Skin epidermis (tissue), 12 donors: ENCODE data around the gene TRMT13.
"Not testable (repeated sequence)": the region's sequence is repeated elsewhere in the genome, so short reads cannot be mapped to it uniquely, and the experiment has no call there.

ENCODE experiments used
- H3K27ac ChIP-seq, 21 experiments: fragments of 200-600 bp; sonication (generic) in 11 of 21; one replicate each; pipeline ENCODE4 v1.5.0; 2020; ENCODE audit warnings: mild to moderate bottlenecking in 3 of 21, inconsistent platforms in 2 of 21, moderate library complexity in 2 of 21
- H3K4me3 ChIP-seq, 7 experiments: fragments of 200-600 bp; sonication (generic) in 2 of 7; one replicate each; pipeline ENCODE4 v1.5.0; 2020; ENCODE audit warnings: inconsistent platforms in 2 of 7, mild to moderate bottlenecking in 2 of 7, moderate library complexity in 1 of 7

TRMT13 gene

GRCh38 chr1:100152271-100152670 lies 19.3 kb downstream of the TRMT13 start:
- no peak overlapping the region for H3K27ac ChIP-seq

GRCh38 chr1:100162881-100163280 lies 29.9 kb downstream of the TRMT13 start:
- H3K27ac ChIP-seq = no peak overlapping the region
- no peak overlapping the region for H3K4me3 ChIP-seq

More at GRCh38 chr1:100152271-100152670, 19.3 kb downstream of the TRMT13 start:
- H3K4me3 ChIP-seq = no peak overlapping the region

- Histone ChIP-seq H3K27ac (no peak overlapping the region), H3K4me3 (no peak overlapping the region)
Measured at GRCh38 chr1:100164216-100164615, 31.3 kb downstream of the TRMT13 start.

- no peak overlapping the region for H3K27ac ChIP-seq
- no peak overlapping the region for H3K4me3 ChIP-seq
Measured at GRCh38 chr1:100164702-100165101, 31.7 kb downstream of the TRMT13 start.

GRCh38 chr1:100168051-100168450 lies 35.1 kb downstream of the TRMT13 start:
- Histone ChIP-seq H3K27ac (no peak overlapping the region), H3K4me3 (no peak overlapping the region)

- no peak overlapping the region for H3K27ac ChIP-seq
- no peak overlapping the region for H3K4me3 ChIP-seq
Measured at GRCh38 chr1:100177295-100178041, 44.5 kb downstream of the TRMT13 start.

- H3K27ac ChIP-seq = no peak within 1 kb of the TSS
- H3K4me3 ChIP-seq = no peak within 1 kb of the TSS
Measured at GRCh38 chr1:100178091-100178490, 45.1 kb downstream of the TRMT13 start, which contains the start of gene LRRC39. LRRC39 (minus strand) TSS chr1:100178256; CDS start chr1:100168516, 9,740 bp downstream.

- H3K4me3 ChIP-seq = no peak overlapping the region
- no peak overlapping the region for H3K27ac ChIP-seq
Measured at GRCh38 chr1:100183370-100183769, 50.4 kb downstream of the TRMT13 start.

- no peak overlapping the region for H3K4me3 ChIP-seq
- no peak overlapping the region for H3K27ac ChIP-seq
Measured at GRCh38 chr1:100184536-100184935, 51.6 kb downstream of the TRMT13 start.

- Histone ChIP-seq H3K27ac (no peak overlapping the region), H3K4me3 (no peak overlapping the region)
Measured at GRCh38 chr1:100187912-100188311, 54.9 kb downstream of the TRMT13 start.

GRCh38 chr1:100188617-100189016 lies 55.7 kb downstream of the TRMT13 start:
- no peak overlapping the region for H3K4me3 ChIP-seq
- no peak overlapping the region for H3K27ac ChIP-seq

GRCh38 chr1:100198596-100198995 lies 65.6 kb downstream of the TRMT13 start:
- Histone ChIP-seq H3K27ac (no peak overlapping the region), H3K4me3 (no peak overlapping the region)

- H3K27ac ChIP-seq, H3K4me3 ChIP-seq: not testable (repeated sequence)
Measured at GRCh38 chr1:100200060-100200459, 67.1 kb downstream of the TRMT13 start.
